WTC11 (cell line): ENCODE measurements around the gene AFF3. TPM values are rescaled to one million over a fixed set of nuclear protein-coding genes. Genes with fewer than 3 reads are reported as not detected.

ENCODE experiments used
- ATAC-seq: fragments of 200-7000 bp; cut with Tn5 transposase; 2 replicates; pipeline ENCODE4 v1.10.0; 2021; ENCODE audit warnings: mild to moderate bottlenecking, moderate library complexity
- CTCF ChIA-PET: fragments of 300-600 bp; sonication (Branson Sonifier 250); formaldehyde crosslinking; loops from one replicate; lab custom pipeline; 2021; ENCODE audit warnings: antibody characterized with exemption; lab: Charles Lee
- POLR2A ChIA-PET: fragments of 350-600 bp; sonication (Branson Sonifier 250); formaldehyde crosslinking; loops from one replicate; lab custom pipeline; 2021; ENCODE audit warnings: antibody characterized with exemption; lab: Charles Lee
- DNase-seq: peaks from one replicate; pipeline ENCODE4 v3.0.0; 2021; ENCODE audit warnings: low spot score
- H3K27ac Mint-ChIP-seq: 2 replicates; pipeline ENCODE4 v1.8.0; 2021; ENCODE audit warnings: mixed read lengths
- H3K27me3 Mint-ChIP-seq: 2 replicates; pipeline ENCODE4 v1.8.0; 2021; ENCODE audit warnings: low read depth, mild to moderate bottlenecking, moderate library complexity, mixed read lengths
- H3K36me3 Mint-ChIP-seq: 2 replicates; pipeline ENCODE4 v1.8.0; 2021; ENCODE audit warnings: mixed read lengths
- H3K4me1 Mint-ChIP-seq: 2 replicates; pipeline ENCODE4 v1.8.0; 2022; ENCODE audit warnings: mixed read lengths
- H3K4me3 Mint-ChIP-seq: 2 replicates; pipeline ENCODE4 v1.8.0; 2021; ENCODE audit warnings: mild to moderate bottlenecking, moderate library complexity, mixed read lengths
- H3K9me3 Mint-ChIP-seq: 2 replicates; pipeline ENCODE4 v1.8.0; 2021; ENCODE audit warnings: mixed read lengths
- AFF4 ChIP-seq: sonication (generic); formaldehyde crosslinking; IDR thresholded peaks from 2 replicates; pipeline ENCODE4 v1.8.1; 2023; ENCODE audit warnings: mild to moderate bottlenecking, missing genetic modification reagents, borderline replicate concordance
- CBFB ChIP-seq: sonication (generic); formaldehyde crosslinking; IDR thresholded peaks from 2 replicates; pipeline ENCODE4 v1.8.1; 2022; ENCODE audit warnings: mild to moderate bottlenecking, low read depth, missing genetic modification reagents
- CDX4 ChIP-seq: fragments of 250-450 bp; sonication (Bioruptor Pico); IDR thresholded peaks from 2 replicates; pipeline ENCODE4 v1.9.0; 2021; ENCODE audit warnings: moderate library complexity, mild to moderate bottlenecking, inconsistent platforms, borderline replicate concordance
- E2F4 ChIP-seq: sonication (generic); formaldehyde crosslinking; IDR thresholded peaks from 2 replicates; pipeline ENCODE4 v1.8.1; 2022; ENCODE audit warnings: low read depth, mild to moderate bottlenecking, moderate library complexity, missing genetic modification reagents, borderline replicate concordance
- ERG ChIP-seq: fragments of 250-450 bp; sonication (Bioruptor Pico); IDR thresholded peaks from 2 replicates; pipeline ENCODE4 v1.8.0; 2021; ENCODE audit warnings: mild to moderate bottlenecking
- ESRRA ChIP-seq: sonication (generic); formaldehyde crosslinking; IDR thresholded peaks from 2 replicates; pipeline ENCODE4 v1.8.1; 2022; ENCODE audit warnings: mild to moderate bottlenecking, missing genetic modification reagents, borderline replicate concordance
- GRHL2 ChIP-seq: fragments of 250-450 bp; sonication (Bioruptor Pico); IDR thresholded peaks from 2 replicates; pipeline ENCODE4 v1.8.0; 2022; ENCODE audit warnings: mild to moderate bottlenecking, moderate library complexity; ENCODE audit not compliant: insufficient replicate concordance, severe bottlenecking
- HMGXB4 ChIP-seq: sonication (generic); formaldehyde crosslinking; IDR thresholded peaks from 2 replicates; pipeline ENCODE4 v1.8.1; 2023; ENCODE audit warnings: mild to moderate bottlenecking, moderate library complexity, missing genetic modification reagents
- MYBL2 ChIP-seq: sonication (generic); formaldehyde crosslinking; IDR thresholded peaks from 2 replicates; pipeline ENCODE4 v1.8.1; 2023; ENCODE audit warnings: mild to moderate bottlenecking, moderate library complexity, missing genetic modification reagents
- NR3C1 ChIP-seq: sonication (generic); formaldehyde crosslinking; conservative IDR thresholded peaks from 2 replicates; pipeline ENCODE4 v1.8.1; 2023; ENCODE audit warnings: low read depth, mild to moderate bottlenecking, missing genetic modification reagents
- ZNF425 ChIP-seq: fragments of 250-450 bp; sonication (Bioruptor Pico); conservative IDR thresholded peaks from 2 replicates; pipeline ENCODE4 v1.9.0; 2021; ENCODE audit warnings: mild to moderate bottlenecking
- ZNF532 ChIP-seq: fragments of 250-450 bp; sonication (Bioruptor Pico); IDR thresholded peaks from 2 replicates; pipeline ENCODE4 v1.9.0; 2021; ENCODE audit warnings: mild to moderate bottlenecking, borderline replicate concordance
- total RNA-seq: library from RNA; stranded (reverse); gene quantifications from 3 replicates; pipeline ENCODE4 v1.2.3, GENCODE V29; 2021

The AFF3 gene
- total RNA-seq, 1 experiment from 2014 or later, result 1.2 TPM

- Mint-ChIP-seq H3K27me3 (no peaks in the 10 kb centered on the region), H3K4me1 (peaks cover 18% of the 10 kb centered on the region), H3K27ac (no peak overlapping the region), H3K36me3 (0 out of 2 replicates have a peak, but pooled peaks cover 2% of the 10 kb centered on the region), H3K9me3 (peaks cover 11% of the 10 kb centered on the region), H3K4me3 (no peak overlapping the region)
- ATAC-seq (peak; percentile 46), DNase-seq (no peak)
- CTCF ChIA-PET, result interaction anchor here (0.5 to 1.4 kb wide), 2 partner anchors 274 to 612 kb away, joined by 3 read pairs; no protein-coding TSS in a partner anchor
- TF ChIP-seq ZNF532, result no peak
- TF ChIP-seq CBFB (CRISPR knock-in tag), result no peak
- POLR2A ChIA-PET, result no interaction called here
These were observed 494.1 kb downstream of the AFF3 start for GRCh38 chr2:99648178-99648844.

GRCh38 chr2:99645960-99646359 lies 496.4 kb downstream of the AFF3 start:
- DNase-seq (no peak), ATAC-seq (no peak)
- no peaks in the 10 kb centered on the region for H3K27me3 Mint-ChIP-seq
- POLR2A ChIA-PET, result no interaction called here
- no peak for TF ChIP-seq ERG
- H3K4me1 Mint-ChIP-seq, result no peaks in the 10 kb centered on the region
- peaks cover 8% of the 10 kb centered on the region for H3K9me3 Mint-ChIP-seq
- CTCF ChIA-PET, result no interaction called here
- no peak overlapping the region for H3K27ac Mint-ChIP-seq
- H3K4me3 Mint-ChIP-seq, result no peak overlapping the region
- H3K36me3 Mint-ChIP-seq, result no peaks in the 10 kb centered on the region

- ChIA-PET CTCF (no interaction called here), POLR2A (no interaction called here)
- H3K27ac Mint-ChIP-seq, result no peak overlapping the region
- peaks cover 8% of the 10 kb centered on the region for H3K9me3 Mint-ChIP-seq
- ATAC-seq (no peak), DNase-seq (no peak)
- no peak overlapping the region for H3K4me3 Mint-ChIP-seq
- no peaks in the 10 kb centered on the region for H3K27me3 Mint-ChIP-seq
- no peaks in the 10 kb centered on the region for H3K36me3 Mint-ChIP-seq
- H3K4me1 Mint-ChIP-seq, result no peaks in the 10 kb centered on the region
- TF ChIP-seq HMGXB4 (CRISPR knock-in tag), result no peak
- TF ChIP-seq E2F4 (CRISPR knock-in tag), result no peak
- TF ChIP-seq NR3C1 (CRISPR knock-in tag), result no peak
- TF ChIP-seq GRHL2 (CRISPR knock-in tag), result no peak
- no peak for TF ChIP-seq MYBL2 (CRISPR knock-in tag)
- no peak for TF ChIP-seq AFF4
- no peak for TF ChIP-seq CDX4 (CRISPR knock-in tag)
- no peak for TF ChIP-seq ESRRA (CRISPR knock-in tag)
- TF ChIP-seq ZNF425, result no peak
These were observed 498.0 kb downstream of the AFF3 start for GRCh38 chr2:99644419-99644787.
